Lung (tissue), 12 donors: ENCODE results near the gene DTNBP1. TPM values are rescaled to one million over a fixed set of nuclear protein-coding genes. Genes with fewer than 3 reads are reported as not detected.
A peak's percentile ranks its signal among the peaks of the same experiment; 100 is the strongest.

ENCODE experiments used
- ATAC-seq: fragments of 200-7000 bp; cut with Tn5 transposase; one replicate; pipeline ENCODE4 v1.9.1; 2020; ENCODE audit warnings: moderate number of reproducible peaks; ENCODE audit not compliant: insufficient read depth, low FRiP score
- DNase-seq, 3 donors: peaks; one replicate each; pipeline ENCODE4 v3.0.0-alpha.2; 2013 to 2017
- H3K27ac ChIP-seq, 2 donors: one replicate each; pipeline ENCODE4 v1.5.1; 2013; ENCODE audit warnings: mild to moderate bottlenecking in 2 of 2, moderate library complexity in 2 of 2, control low read depth in 1 of 2, inconsistent platforms in 1 of 2, low read depth in 1 of 2, low read length in 1 of 2
- H3K27me3 ChIP-seq, 3 donors: one replicate each; pipeline ENCODE4 v1.5.1; 2013; ENCODE audit warnings: low read length in 2 of 3; ENCODE audit not compliant: control insufficient read depth in 3 of 3, insufficient read depth in 3 of 3
- H3K36me3 ChIP-seq, 4 donors: one replicate each; pipeline ENCODE4 v1.5.1; 2013; ENCODE audit warnings: low read length in 4 of 4, mild to moderate bottlenecking in 1 of 4, moderate library complexity in 1 of 4; ENCODE audit not compliant: control insufficient read depth in 4 of 4, insufficient read depth in 4 of 4
- H3K4me1 ChIP-seq, 5 donors: one replicate each; pipeline ENCODE4 v1.5.1; 2013; ENCODE audit warnings: low read length in 5 of 5, mild to moderate bottlenecking in 2 of 5, moderate library complexity in 1 of 5; ENCODE audit not compliant: control insufficient read depth in 5 of 5, insufficient read depth in 5 of 5
- H3K4me3 ChIP-seq: one replicate; pipeline ENCODE4 v1.5.1; 2013; ENCODE audit warnings: mild to moderate bottlenecking, control low read depth, moderate library complexity
- H3K9ac ChIP-seq, 2 donors: one replicate each; pipeline ENCODE4 v1.5.1; 2013; ENCODE audit warnings: low read length in 2 of 2, control low read depth in 1 of 2; ENCODE audit not compliant: insufficient read depth in 1 of 2
- H3K9me3 ChIP-seq, 4 donors: one replicate each; pipeline ENCODE4 v1.5.1; 2013; ENCODE audit warnings: low read length in 3 of 4, mild to moderate bottlenecking in 1 of 4, moderate library complexity in 1 of 4; ENCODE audit not compliant: control insufficient read depth in 4 of 4, insufficient read depth in 3 of 4
- WGBS, 2 donors: extraction: QIAGEN DNeasy Blood & Tissue Kit; methylation state at CpG; one replicate each; pipeline ENCODE4 v1.1.7; 2013; 5-methylcytosine and 5-hydroxymethylcytosine counted together
- polyA plus RNA-seq, 2 donors: library from polyadenylated mRNA; stranded (reverse); fragments of 200-250 nt; gene quantifications; one replicate each; pipeline ENCODE4 v1.2.1, GENCODE V29; 2013
- total RNA-seq, 2 donors: library from RNA; depleted of rRNA in 1 of 2; stranded (reverse); fragments of >200 nt in 1 of 2; gene quantifications; one replicate each; pipeline ENCODE4 v1.2.1, GENCODE V29; 2014 to 2021
- TF ChIP-seq, protein P1 (sequence below): IDR thresholded peaks from 2 replicates; pipeline ENCODE4 v1.5.1; 2012; ENCODE audit warnings: mild to moderate bottlenecking; ENCODE audit errors: control extremely low read depth, extremely low read depth
- donor health status: control.
- donor health status: control.
- donor health status: Bipolar disorder and iron deficiency.
- donor health status: healthy.
- donor health status: DM: yes; HTN: yes; CAD: no.

The DTNBP1 gene
- total and polyA plus RNA-seq, 4 donors, result 9.9 to 23.9 (median 20.5) TPM

DNA sequence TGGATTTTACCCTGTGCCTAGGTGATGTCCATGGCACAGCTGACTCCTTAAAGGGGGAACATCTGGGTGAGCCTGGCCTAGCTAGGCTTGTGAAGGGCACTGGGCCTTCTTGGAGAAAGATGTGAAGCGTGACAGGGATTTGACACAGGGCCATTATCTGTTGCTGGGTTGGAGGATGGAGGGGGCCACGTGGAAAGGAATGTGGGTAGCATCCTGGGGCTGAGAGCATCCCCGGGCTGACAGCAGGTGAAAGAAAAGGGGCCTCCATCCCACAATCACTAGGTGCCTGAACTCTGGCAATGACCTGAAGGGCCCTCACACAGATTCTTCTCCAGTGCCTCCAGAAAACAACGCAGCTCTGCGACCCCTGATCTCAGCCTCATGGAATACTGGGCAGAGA, 124.7 kb downstream of the DTNBP1 start:
- no peaks in the 10 kb centered on the region for H3K9me3 ChIP-seq
- DNase-seq (no peak), ATAC-seq (no peak)
- no peak overlapping the region for H3K9ac ChIP-seq
- H3K27ac ChIP-seq, result no peak overlapping the region
- 93 to 95% methylated on average over 5 of the region's 5 CpGs for WGBS, 2 donors
- H3K4me1 ChIP-seq, result peaks cover 0 to 14% (median 2%) of the 10 kb centered on the region in 5 donors
- no peak overlapping the region for H3K4me3 ChIP-seq
- TF ChIP-seq, protein P1, sequence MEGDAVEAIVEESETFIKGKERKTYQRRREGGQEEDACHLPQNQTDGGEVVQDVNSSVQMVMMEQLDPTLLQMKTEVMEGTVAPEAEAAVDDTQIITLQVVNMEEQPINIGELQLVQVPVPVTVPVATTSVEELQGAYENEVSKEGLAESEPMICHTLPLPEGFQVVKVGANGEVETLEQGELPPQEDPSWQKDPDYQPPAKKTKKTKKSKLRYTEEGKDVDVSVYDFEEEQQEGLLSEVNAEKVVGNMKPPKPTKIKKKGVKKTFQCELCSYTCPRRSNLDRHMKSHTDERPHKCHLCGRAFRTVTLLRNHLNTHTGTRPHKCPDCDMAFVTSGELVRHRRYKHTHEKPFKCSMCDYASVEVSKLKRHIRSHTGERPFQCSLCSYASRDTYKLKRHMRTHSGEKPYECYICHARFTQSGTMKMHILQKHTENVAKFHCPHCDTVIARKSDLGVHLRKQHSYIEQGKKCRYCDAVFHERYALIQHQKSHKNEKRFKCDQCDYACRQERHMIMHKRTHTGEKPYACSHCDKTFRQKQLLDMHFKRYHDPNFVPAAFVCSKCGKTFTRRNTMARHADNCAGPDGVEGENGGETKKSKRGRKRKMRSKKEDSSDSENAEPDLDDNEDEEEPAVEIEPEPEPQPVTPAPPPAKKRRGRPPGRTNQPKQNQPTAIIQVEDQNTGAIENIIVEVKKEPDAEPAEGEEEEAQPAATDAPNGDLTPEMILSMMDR, result no peak
- peaks cover 0 to 1% (median 0%) of the 10 kb centered on the region in 4 donors for H3K36me3 ChIP-seq
- no peaks in the 10 kb centered on the region for H3K27me3 ChIP-seq

- peaks cover 0 to 14% (median under 1%) of the 10 kb centered on the region in 5 donors for H3K4me1 ChIP-seq
- ATAC-seq, result no peak
- WGBS, 2 donors, result 44 to 71% methylated on average over 4 of the region's 4 CpGs
- TF ChIP-seq, protein P1, result no peak
- H3K9ac ChIP-seq, result no peak overlapping the region
- DNase-seq, result peak in 1 of 3 donors; percentile 9
- H3K4me3 ChIP-seq, result no peak overlapping the region
- H3K27ac ChIP-seq, result no peak overlapping the region
- no peaks in the 10 kb centered on the region for H3K27me3 ChIP-seq
- H3K9me3 ChIP-seq, result no peaks in the 10 kb centered on the region
- peaks cover 0 to 8% (median 0%) of the 10 kb centered on the region in 4 donors for H3K36me3 ChIP-seq
Measured at GRCh38 chr6:15536198-15536955, 126.5 kb downstream of the DTNBP1 start.

- H3K27me3 ChIP-seq, result no peaks in the 10 kb centered on the region
- TF ChIP-seq, protein P1, result no peak
- no peak overlapping the region for H3K9ac ChIP-seq
- WGBS, 2 donors, result 94 to 97% methylated on average over 3 of the region's 3 CpGs
- peaks cover 0 to 10% (median 1%) of the 10 kb centered on the region in 4 donors for H3K36me3 ChIP-seq
- no peaks in the 10 kb centered on the region for H3K9me3 ChIP-seq
- no peak overlapping the region for H3K4me3 ChIP-seq
- peaks cover 0 to 14% (median 0%) of the 10 kb centered on the region in 5 donors for H3K4me1 ChIP-seq
- ATAC-seq (no peak), DNase-seq (no peak)
- no peak overlapping the region for H3K27ac ChIP-seq
Measured at GRCh38 chr6:15535495-15536197, 127.2 kb downstream of the DTNBP1 start.
